Testis (tissue), 3 donors: ENCODE measurements around the gene MYH9. TPM values are rescaled to one million over a fixed set of nuclear protein-coding genes. Genes with fewer than 3 reads are reported as not detected.

ENCODE experiments used
- DNase-seq: peaks from one replicate; pipeline ENCODE4 v3.0.0-alpha.2; 2019
- H3K27ac ChIP-seq, 2 donors: fragments of 200-600 bp; sonication (generic); one replicate each; pipeline ENCODE4 v1.5.1; 2019
- H3K27me3 ChIP-seq: fragments of 200-600 bp; sonication (generic); one replicate; pipeline ENCODE4 v1.5.1; 2019
- H3K36me3 ChIP-seq: fragments of 200-600 bp; sonication (generic); one replicate; pipeline ENCODE4 v1.5.1; 2017; ENCODE audit warnings: low read depth; ENCODE audit errors: missing control alignments
- H3K4me1 ChIP-seq: fragments of 200-600 bp; sonication (generic); one replicate; pipeline ENCODE4 v1.5.1; 2019
- H3K4me3 ChIP-seq, 2 donors: fragments of 200-600 bp; sonication (generic); one replicate each; pipeline ENCODE4 v1.5.1; 2017 to 2019
- H3K9me3 ChIP-seq: fragments of 200-600 bp; sonication (generic); one replicate; pipeline ENCODE4 v1.5.1; 2017
- CTCF ChIP-seq, 3 experiments: fragments of 450-650 bp in 2 of 3; fragments of 200-600 bp in 1 of 3; sonication (generic) in 1 of 3; IDR thresholded peaks; one replicate each; pipeline ENCODE4 v1.5.1; 2016 to 2019; ENCODE audit warnings: antibody characterized with exemption in 3 of 3, mild to moderate bottlenecking in 2 of 3, moderate library complexity in 1 of 3
- POLR2A ChIP-seq: fragments of 450-650 bp; IDR thresholded peaks from one replicate; pipeline ENCODE4 v1.6.1; 2017; ENCODE audit warnings: antibody characterized with exemption, mild to moderate bottlenecking, moderate library complexity
- WGBS, 2 donors: methylation state at CpG; one replicate each; pipeline ENCODE4 v1.1.5; 2018; 5-methylcytosine and 5-hydroxymethylcytosine counted together
- intact Hi-C: fragments of 100-400 bp; cut with DNase I; formaldehyde crosslinking; loops from one replicate; pipeline ENCODE4 v1.15.1; 2023; ENCODE audit warnings: low total_unique reads
- polyA plus RNA-seq: library from polyadenylated mRNA; stranded (reverse); fragments of 350-450 nt; fragmentation: Illumina TruSeq; extraction: RNeasy Lipid Tissue Mini Kit (QIAGEN cat#74804); gene quantifications from one replicate; pipeline ENCODE4 v1.2.3, GENCODE V29; 2014; ENCODE audit warnings: low read depth, low replicate concordance; ENCODE audit not compliant: insufficient read depth
- total RNA-seq, 2 donors: library from RNA; depleted of rRNA; stranded (reverse); fragments of >200 nt; gene quantifications; one replicate each; pipeline ENCODE4 v1.2.3, GENCODE V29; 2016

The MYH9 gene
- total and polyA plus RNA-seq, 3 donors from 2014 or later = 129 to 146 (median 141) TPM

DNA sequence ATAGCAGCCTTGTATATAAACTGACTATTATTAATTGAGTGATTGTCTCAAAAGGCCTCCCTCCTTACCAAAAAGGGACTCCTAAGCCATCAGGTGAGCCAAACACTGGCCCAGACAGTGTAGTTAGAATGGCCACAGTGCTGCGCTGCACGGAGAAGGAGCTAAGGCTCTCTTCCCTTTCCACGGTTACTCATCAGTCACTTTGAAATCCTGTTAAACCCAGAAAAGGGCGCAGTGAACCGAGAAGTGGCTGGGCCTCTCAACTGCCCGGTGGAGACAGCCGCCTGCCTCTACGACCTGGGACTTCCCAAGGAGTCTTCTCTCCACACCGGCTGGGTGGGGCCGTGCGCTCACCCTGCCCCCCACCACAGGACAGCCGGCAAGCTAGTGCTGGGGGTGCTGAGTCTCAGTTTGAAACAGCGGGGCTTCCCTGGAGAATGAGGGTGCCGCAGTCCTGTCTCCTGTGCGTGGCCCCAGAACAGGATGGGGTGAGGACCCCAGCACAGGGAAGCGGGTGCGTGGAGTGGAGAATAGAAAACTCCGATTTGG is 1.3 kb downstream of the MYH9 start:
- H3K27me3 ChIP-seq = no peaks in the 10 kb centered on the region
- H3K9me3 ChIP-seq = no peaks in the 10 kb centered on the region
- 0 to 2% methylated on average over 18 of the region's 18 CpGs for WGBS, 2 donors
- intact Hi-C loops = loop anchor here (10.0 kb wide), 2 partner anchors 62 to 68 kb away; no protein-coding TSS in a partner anchor
- peak overlapping the region; percentile 84 to 93 for H3K27ac ChIP-seq
- peaks cover 20% of the 10 kb centered on the region for H3K4me1 ChIP-seq
- H3K4me3 ChIP-seq = peak overlapping the region; percentile 80 to 88
- peak; percentile 48 for DNase-seq
- H3K36me3 ChIP-seq = no peaks in the 10 kb centered on the region
- TF ChIP-seq CTCF (IDR thresholded peaks at IDR 0.05) (no peak), POLR2A (no peak)

GRCh38 chr22:36385491-36386350 is 2.0 kb downstream of the MYH9 start:
- Histone ChIP-seq H3K27me3 (no peaks in the 10 kb centered on the region), H3K36me3 (no peaks in the 10 kb centered on the region), H3K4me1 (peaks cover 20% of the 10 kb centered on the region), H3K9me3 (no peaks in the 10 kb centered on the region), H3K27ac (peak overlapping the region; percentile 84 to 93), H3K4me3 (peak overlapping the region; percentile 80 to 88)
- WGBS, 2 donors = 10 to 12% methylated on average over 12 of the region's 12 CpGs
- TF ChIP-seq POLR2A (no peak), CTCF (IDR thresholded peaks at IDR 0.05) (no peak)
- intact Hi-C loops = loop anchor here (10.0 kb wide), 2 partner anchors 61 to 69 kb away; no protein-coding TSS in a partner anchor
- no peak for DNase-seq

GRCh38 chr22:36384766-36385481 is 2.8 kb downstream of the MYH9 start:
- peaks cover 20% of the 10 kb centered on the region for H3K4me1 ChIP-seq
- peak overlapping the region; percentile 84 to 93 for H3K27ac ChIP-seq
- DNase-seq = no peak
- no peaks in the 10 kb centered on the region for H3K36me3 ChIP-seq
- intact Hi-C loops = loop anchor here (10.0 kb wide), 2 partner anchors 60 to 70 kb away; no protein-coding TSS in a partner anchor
- WGBS, 2 donors = 13 to 19% methylated on average over 7 of the region's 7 CpGs
- H3K9me3 ChIP-seq = no peaks in the 10 kb centered on the region
- no peaks in the 10 kb centered on the region for H3K27me3 ChIP-seq
- H3K4me3 ChIP-seq = peak overlapping the region in 1 of 2 donors; percentile 80
- TF ChIP-seq CTCF (IDR thresholded peaks at IDR 0.05) = no peak
- no peak for TF ChIP-seq POLR2A

GRCh38 chr22:36383110-36383581 is 4.6 kb downstream of the MYH9 start:
- no peak for DNase-seq
- H3K4me3 ChIP-seq = no peak overlapping the region
- intact Hi-C loops = loop anchor here (10.0 kb wide), 2 partner anchors 58 to 72 kb away; no protein-coding TSS in a partner anchor
- H3K27me3 ChIP-seq = no peaks in the 10 kb centered on the region
- H3K27ac ChIP-seq = peak overlapping the region in 1 of 2 donors; percentile 36
- TF ChIP-seq POLR2A (no peak), CTCF (IDR thresholded peaks at IDR 0.05) (no peak)
- H3K36me3 ChIP-seq = no peaks in the 10 kb centered on the region
- no peaks in the 10 kb centered on the region for H3K9me3 ChIP-seq
- WGBS, 2 donors = 40 to 50% methylated on average over 2 to 4 of the region's 4 CpGs
- peaks cover 20% of the 10 kb centered on the region for H3K4me1 ChIP-seq
